ENCODE measurements around the gene TASP1. TPM values are rescaled to one million over a fixed set of nuclear protein-coding genes. Genes with fewer than 3 reads are reported as not detected.

TASP1 gene
- total RNA-seq, 1 experiment from 2014 or later = 9.5 TPM

DNA sequence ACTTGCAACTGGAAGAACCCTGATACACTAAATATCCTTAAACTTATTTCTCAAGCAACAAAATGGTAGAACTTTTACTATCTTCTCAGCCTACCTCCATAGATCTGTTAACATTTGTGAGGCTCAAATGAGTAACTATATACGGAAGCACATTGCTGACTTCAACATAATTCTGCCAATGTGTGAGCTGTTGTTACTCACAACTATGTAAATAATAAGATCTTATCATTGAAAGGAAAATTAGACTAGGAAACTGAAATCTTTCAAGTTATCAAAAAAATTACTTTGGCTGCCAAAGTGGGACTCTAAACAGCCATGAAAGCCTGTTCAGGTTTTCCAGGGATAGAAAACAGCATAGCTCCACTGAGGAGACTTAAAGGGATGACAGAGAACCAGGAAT, 40.2 kb upstream of the TASP1 start:
- TF ChIP-seq, protein P1, sequence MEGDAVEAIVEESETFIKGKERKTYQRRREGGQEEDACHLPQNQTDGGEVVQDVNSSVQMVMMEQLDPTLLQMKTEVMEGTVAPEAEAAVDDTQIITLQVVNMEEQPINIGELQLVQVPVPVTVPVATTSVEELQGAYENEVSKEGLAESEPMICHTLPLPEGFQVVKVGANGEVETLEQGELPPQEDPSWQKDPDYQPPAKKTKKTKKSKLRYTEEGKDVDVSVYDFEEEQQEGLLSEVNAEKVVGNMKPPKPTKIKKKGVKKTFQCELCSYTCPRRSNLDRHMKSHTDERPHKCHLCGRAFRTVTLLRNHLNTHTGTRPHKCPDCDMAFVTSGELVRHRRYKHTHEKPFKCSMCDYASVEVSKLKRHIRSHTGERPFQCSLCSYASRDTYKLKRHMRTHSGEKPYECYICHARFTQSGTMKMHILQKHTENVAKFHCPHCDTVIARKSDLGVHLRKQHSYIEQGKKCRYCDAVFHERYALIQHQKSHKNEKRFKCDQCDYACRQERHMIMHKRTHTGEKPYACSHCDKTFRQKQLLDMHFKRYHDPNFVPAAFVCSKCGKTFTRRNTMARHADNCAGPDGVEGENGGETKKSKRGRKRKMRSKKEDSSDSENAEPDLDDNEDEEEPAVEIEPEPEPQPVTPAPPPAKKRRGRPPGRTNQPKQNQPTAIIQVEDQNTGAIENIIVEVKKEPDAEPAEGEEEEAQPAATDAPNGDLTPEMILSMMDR (conservative IDR thresholded peaks at IDR 0.05) = no peak
- H2BK20ac ChIP-seq (ENCODE audit: low read depth, low read length, poor library complexity, severe bottlenecking) = no peak overlapping the region
- H3T11ph ChIP-seq (ENCODE audit: low read length) = no peak overlapping the region
- Mint-ChIP-seq H3K27me3 (ENCODE audit: low read depth) (peaks cover 2% of the 10 kb centered on the region; the same call in 1 of the 2 replicates), H3K4me1 (peaks cover 0 to 4% of the 10 kb centered on the region in 2 experiments; a peak in 1 of 4 replicates), H3K4me3 (no peak overlapping the region), H3K9me3 (peaks cover 2 to 4% of the 10 kb centered on the region in 2 experiments; a peak in 2 of 5 replicates), H3K27ac (no peak overlapping the region), H3K36me3 (ENCODE audit: insufficient read depth in 1 of 3, low read depth in 3 of 3) (0 out of 7 replicates have a peak, but pooled peaks cover 0 to 2% (median 1%) of the 10 kb centered on the region in 3 experiments)
- no peaks in the 10 kb centered on the region for H3K9me3 ChIP-seq (ENCODE audit: control insufficient read depth, low read depth, low read length)
- H3K4me1 ChIP-seq (ENCODE audit: insufficient read depth, low read length) = no peaks in the 10 kb centered on the region
- H2AFZ ChIP-seq (ENCODE audit: low read length) = no peak overlapping the region
- H3K18ac ChIP-seq (ENCODE audit: insufficient read length, low read depth, low read length) = no peak overlapping the region
- H3K23ac ChIP-seq (ENCODE audit: insufficient read length, low read depth, low read length) = no peak overlapping the region
- no peak overlapping the region for H2BK12ac ChIP-seq (ENCODE audit: insufficient read length, low read depth, low read length)
- no peaks in the 10 kb centered on the region for H4K20me1 ChIP-seq (ENCODE audit: control insufficient read depth, insufficient read depth, insufficient read length)
- no peak overlapping the region for H3K4ac ChIP-seq (ENCODE audit: low read depth, low read length)
- H4K91ac ChIP-seq (ENCODE audit: insufficient read length, low read depth, low read length) = no peak overlapping the region
- no CpG with 5 or more reads among the region's 1 CpG for WGBS (ENCODE audit: extremely low coverage, insufficient read length, low lambda C conversion rate)
- H2AK5ac ChIP-seq (ENCODE audit: insufficient read length, low read length) = no peak overlapping the region
- no peaks in the 10 kb centered on the region for H3K27me3 ChIP-seq (ENCODE audit: insufficient read depth, low read length)
- no peaks in the 10 kb centered on the region for H3K23me2 ChIP-seq (ENCODE audit: insufficient read length, low read depth, low read length, poor library complexity, severe bottlenecking)
- no peak overlapping the region for H4K5ac ChIP-seq (ENCODE audit: insufficient read length, low read depth, low read length)
- H4K8ac ChIP-seq (replicated peaks; ENCODE audit: insufficient read length, low read depth, low read length) = no peak overlapping the region
- no peak overlapping the region for H2BK5ac ChIP-seq (ENCODE audit: insufficient read length, low read length)
- DNase-seq = no peak
- no peaks in the 10 kb centered on the region for H3K79me2 ChIP-seq (ENCODE audit: insufficient read depth, low read length)
- H2BK120ac ChIP-seq (ENCODE audit: low read depth, low read length, poor library complexity, severe bottlenecking) = no peak overlapping the region
- H3K4me2 ChIP-seq (ENCODE audit: insufficient read depth, insufficient read length, low read length) = no peak overlapping the region
- H3K56ac ChIP-seq (ENCODE audit: insufficient read length, low read depth, low read length) = no peak overlapping the region
- H3K79me1 ChIP-seq (ENCODE audit: insufficient read depth, low read depth, low read length, poor library complexity, severe bottlenecking) = no peaks in the 10 kb centered on the region
- no peak overlapping the region for H2BK15ac ChIP-seq (ENCODE audit: low read depth, low read length)
- H3K14ac ChIP-seq (ENCODE audit: insufficient read depth, low read length) = no peak overlapping the region
- no peak overlapping the region for H3K27ac ChIP-seq (ENCODE audit: insufficient read length, low read depth, low read length)
- no peak overlapping the region for H3K9ac ChIP-seq (ENCODE audit: extremely low read depth, insufficient read length, low read length)

Measured in H9 (cell line).